ENCODE data around the gene NRG2.

Gene NRG2

DNA sequence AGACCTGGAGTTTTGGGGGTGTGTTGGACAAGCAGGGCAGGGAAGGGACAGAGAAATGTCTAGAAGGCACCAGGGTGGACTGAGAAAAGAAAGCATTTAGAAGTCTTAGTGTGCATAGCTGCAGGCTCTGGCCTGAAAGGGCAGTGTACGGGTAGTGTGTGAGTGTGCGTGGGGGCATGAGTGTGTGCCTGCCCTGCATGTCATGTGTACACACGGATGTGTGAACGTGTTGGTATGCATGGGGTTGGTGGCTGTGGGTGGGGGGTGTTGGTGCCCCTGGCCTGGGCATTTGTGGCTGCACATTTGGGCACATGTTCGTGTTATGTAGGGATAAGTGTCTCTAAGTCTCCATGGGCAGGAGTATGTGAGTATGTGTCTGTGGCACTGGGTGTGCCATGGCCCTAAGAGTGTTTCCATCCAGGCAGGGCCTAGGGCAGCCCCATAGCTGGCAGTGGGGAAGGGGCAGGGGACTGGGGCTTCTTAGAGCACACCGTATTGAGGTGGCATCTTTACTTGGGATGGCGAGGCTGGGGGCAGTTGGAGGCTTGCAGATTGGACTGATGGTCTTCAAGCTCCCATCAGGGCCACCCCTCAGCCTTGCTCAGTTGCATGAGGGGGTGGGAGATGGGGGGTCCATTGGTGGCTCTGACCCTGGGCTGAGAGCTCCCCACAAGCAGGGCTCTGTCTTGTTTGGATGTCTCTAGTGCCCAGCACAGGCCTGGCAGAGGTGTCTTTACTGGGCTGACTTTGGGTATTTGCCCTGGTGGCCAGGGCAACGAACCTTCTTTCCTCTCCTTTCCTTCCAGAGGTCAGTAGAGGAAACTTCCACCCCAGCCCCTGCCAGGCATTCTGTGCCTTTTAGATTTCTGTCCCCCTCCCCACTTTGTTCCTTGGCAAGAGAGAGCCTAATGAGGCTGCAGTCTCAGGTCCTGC, 232.5 kb downstream of the NRG2 start:
- TF ChIP-seq, protein P1, sequence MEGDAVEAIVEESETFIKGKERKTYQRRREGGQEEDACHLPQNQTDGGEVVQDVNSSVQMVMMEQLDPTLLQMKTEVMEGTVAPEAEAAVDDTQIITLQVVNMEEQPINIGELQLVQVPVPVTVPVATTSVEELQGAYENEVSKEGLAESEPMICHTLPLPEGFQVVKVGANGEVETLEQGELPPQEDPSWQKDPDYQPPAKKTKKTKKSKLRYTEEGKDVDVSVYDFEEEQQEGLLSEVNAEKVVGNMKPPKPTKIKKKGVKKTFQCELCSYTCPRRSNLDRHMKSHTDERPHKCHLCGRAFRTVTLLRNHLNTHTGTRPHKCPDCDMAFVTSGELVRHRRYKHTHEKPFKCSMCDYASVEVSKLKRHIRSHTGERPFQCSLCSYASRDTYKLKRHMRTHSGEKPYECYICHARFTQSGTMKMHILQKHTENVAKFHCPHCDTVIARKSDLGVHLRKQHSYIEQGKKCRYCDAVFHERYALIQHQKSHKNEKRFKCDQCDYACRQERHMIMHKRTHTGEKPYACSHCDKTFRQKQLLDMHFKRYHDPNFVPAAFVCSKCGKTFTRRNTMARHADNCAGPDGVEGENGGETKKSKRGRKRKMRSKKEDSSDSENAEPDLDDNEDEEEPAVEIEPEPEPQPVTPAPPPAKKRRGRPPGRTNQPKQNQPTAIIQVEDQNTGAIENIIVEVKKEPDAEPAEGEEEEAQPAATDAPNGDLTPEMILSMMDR (conservative IDR thresholded peaks at IDR 0.05; ENCODE audit: low read depth, low read length): no peak
- no peak for DNase-seq (ENCODE audit: low read depth)

DNA sequence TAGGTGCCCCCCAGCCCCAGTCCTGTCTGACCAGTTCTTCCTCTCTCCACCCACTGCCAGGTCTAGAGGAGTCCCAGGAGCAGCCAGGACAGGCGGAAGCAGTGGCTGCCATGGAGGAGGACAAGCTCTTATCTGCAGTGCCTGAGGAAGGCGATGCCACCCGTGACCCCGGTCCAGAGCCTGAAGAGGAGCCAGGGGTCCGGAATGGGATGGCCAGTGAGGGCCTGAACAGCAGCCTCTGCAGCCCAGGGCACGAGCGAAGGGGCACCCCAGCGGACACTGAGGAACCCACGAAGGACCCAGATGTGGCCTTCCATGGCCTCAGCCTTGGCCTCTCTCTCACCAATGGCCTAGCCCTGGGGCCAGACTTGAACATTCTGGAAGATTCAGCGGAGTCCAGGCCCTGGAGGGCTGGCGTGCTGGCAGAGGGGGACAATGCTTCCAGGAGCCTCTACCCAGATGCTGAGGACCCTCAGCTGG, 233.7 kb downstream of the NRG2 start:
- no peak overlapping the region for H3K4me3 ChIP-seq (ENCODE audit: low read length)
- no peak for DNase-seq (ENCODE audit: low read depth)
- TF ChIP-seq, protein P1 (conservative IDR thresholded peaks at IDR 0.05; ENCODE audit: low read depth, low read length): no peak

More for the DNA sequence above, 232.5 kb downstream of the NRG2 start:
- H3K4me3 ChIP-seq (ENCODE audit: low read length): no peak overlapping the region

DNA sequence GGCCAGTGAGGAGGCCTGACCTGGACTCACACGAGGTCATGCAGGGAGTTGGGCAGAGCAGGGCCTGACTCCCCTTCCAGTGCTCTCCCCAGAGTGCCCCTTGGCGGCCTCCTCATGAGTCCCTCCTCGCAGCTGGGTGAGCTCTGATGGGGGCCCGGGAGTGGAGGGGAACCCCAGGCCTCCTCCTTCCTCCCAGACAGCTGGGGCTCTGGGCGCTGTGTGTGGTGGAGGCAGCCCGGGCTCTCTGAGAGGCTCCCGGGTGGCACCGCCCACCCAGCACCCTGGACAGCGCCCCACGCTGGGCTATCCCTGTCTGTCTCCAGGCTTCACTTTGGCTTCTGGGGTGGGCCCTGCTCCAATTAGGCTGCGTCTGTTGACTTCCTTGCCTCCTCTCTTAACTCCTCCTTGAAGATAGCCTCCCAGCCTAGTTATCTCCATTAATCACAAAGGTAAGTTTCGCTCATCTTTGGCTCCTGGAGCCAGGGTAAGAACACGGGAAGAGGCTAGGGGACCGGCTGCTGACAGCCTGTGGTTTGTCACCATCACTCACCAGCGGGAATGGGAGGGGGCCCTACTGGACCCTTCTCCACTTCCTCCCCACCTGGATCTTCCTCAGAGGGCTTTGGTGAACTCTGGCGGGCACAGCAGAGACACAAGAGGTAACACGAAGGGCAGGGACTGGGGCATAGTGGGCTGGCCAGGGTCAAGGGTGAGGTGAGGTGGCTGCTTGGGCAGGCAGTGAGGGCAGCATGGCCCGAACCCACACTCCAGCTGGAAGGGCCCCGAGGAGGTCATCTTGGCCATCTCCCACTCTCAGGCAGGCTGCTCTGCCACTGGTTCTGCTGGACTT, 234.4 kb downstream of the NRG2 start:
- TF ChIP-seq, protein P1 (conservative IDR thresholded peaks at IDR 0.05; ENCODE audit: low read depth, low read length): no peak
- H3K4me3 ChIP-seq (ENCODE audit: low read length): no peak overlapping the region
- peak; percentile 2 for DNase-seq (ENCODE audit: low read depth)

DNA sequence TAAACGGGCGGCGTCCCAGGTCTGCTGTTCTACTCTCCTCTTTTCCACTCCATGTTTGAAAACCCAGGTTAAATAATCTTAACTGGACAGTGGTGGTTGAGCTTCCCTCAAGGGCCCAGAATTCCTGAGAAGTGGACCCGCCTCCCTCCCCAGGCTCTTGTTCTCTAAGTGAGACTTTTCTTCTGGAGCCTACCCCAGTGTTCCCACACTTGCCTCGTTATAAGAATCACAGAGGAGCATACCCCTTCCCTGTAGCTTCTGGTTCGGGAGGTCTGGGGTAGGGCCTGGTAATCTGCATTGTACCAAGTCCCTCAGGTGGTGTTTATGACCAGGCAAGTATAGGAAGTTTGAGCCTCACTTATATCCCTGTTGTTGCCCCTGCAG, 235.5 kb downstream of the NRG2 start:
- H3K4me3 ChIP-seq (ENCODE audit: low read length): no peak overlapping the region
- TF ChIP-seq, protein P1 (conservative IDR thresholded peaks at IDR 0.05; ENCODE audit: low read depth, low read length): no peak
- no peak for DNase-seq (ENCODE audit: low read depth)

DNA sequence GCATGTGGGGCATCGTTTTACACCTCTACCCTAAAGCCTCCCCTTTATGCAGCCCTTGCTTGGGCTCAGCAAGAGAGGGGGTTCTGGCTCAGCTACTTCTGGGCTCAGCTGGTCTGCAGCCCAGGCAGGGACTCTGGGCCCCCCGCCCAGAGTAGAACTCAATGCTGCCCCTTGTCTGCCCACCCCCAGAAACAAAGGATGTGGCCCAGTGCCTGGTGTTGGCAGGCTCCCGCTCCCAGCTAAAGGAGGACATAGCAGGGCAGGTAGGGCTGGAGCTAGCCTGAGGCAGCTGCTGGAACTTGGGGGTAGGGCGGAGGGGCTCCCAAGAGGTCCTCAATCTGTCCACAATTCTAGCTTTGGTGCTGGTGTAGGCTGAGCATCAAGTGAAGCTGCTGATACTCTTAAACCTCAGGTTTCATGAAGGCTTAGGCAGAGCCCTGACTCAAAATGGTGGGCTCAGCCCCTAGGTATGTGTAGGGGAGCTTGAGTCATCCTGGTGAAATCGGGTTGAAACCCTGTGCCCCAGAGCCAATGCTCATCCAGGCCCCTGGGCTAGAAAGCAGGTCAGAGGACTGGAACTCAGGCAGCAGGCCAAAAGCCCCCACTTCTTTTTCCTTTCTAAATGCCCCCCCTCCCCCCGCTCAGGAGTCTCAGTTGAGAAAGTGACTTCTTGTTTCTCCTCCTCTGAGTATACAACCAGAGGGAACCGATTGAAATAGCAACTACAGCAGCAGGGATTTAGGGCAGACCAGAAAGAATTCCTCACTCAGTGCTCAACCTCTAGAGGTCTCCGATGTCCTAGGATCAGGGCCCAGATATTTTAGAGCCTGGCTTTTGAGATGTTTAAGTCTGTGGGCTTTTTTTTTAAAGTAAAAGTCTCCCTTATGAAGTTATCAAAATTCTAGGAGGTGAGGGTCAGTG, 236.1 kb downstream of the NRG2 start:
- no peak for DNase-seq (ENCODE audit: low read depth)
- no peak overlapping the region for H3K4me3 ChIP-seq (ENCODE audit: low read length)
- TF ChIP-seq, protein P1 (conservative IDR thresholded peaks at IDR 0.05; ENCODE audit: low read depth, low read length): no peak

DNA sequence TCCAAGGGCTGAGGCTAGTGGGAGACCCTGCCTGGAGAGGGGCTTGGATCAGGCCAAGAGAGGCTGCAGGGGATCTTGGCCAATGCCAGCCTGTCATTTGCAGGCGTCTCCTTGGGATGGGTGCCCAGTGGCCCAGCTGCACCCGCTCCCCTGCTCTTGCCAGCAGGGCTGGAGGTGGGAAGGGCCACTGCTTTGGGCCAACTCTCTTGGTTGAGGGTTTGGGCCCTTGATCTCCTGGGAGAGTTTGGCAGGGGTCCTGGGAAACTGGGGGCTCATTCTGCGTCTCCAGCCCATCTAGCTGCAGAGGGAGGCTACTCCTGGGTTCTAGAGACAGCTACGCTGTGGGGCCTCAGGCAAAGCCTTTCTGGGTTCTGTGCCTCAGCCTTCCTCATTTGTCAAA, 237.0 kb downstream of the NRG2 start:
- TF ChIP-seq, protein P1 (conservative IDR thresholded peaks at IDR 0.05; ENCODE audit: low read depth, low read length): no peak
- H3K4me3 ChIP-seq (ENCODE audit: low read length): no peak overlapping the region
- DNase-seq (ENCODE audit: low read depth): no peak
